DOHH2 (cell line): Measurements from ENCODE around the gene FNDC10.

ENCODE experiments used
- CTCF ChIP-seq: fragments of 200-600 bp; sonication (generic); IDR thresholded peaks from one replicate; pipeline ENCODE4 v1.5.1; 2014; ENCODE audit warnings: antibody characterized with exemption, mild to moderate bottlenecking, low read depth, low read length; ENCODE audit not compliant: poor library complexity, severe bottlenecking
- EZH2phosphoT487 ChIP-seq: fragments of 200-600 bp; sonication (generic); IDR thresholded peaks from 2 replicates; pipeline ENCODE4 v1.6.1; 2017; ENCODE audit warnings: borderline replicate concordance, mild to moderate bottlenecking, antibody characterized with exemption, low read length, moderate library complexity, mixed read lengths

GRCh38 chr1:1606232-1606631 is 6.3 kb upstream of the FNDC10 start:
- TF ChIP-seq CTCF (no peak), EZH2phosphoT487 (no peak)
